Measurements from ENCODE around the gene KMT2C.
A peak's percentile ranks its signal among the peaks of the same experiment; 100 is the strongest.

KMT2C gene

DNA sequence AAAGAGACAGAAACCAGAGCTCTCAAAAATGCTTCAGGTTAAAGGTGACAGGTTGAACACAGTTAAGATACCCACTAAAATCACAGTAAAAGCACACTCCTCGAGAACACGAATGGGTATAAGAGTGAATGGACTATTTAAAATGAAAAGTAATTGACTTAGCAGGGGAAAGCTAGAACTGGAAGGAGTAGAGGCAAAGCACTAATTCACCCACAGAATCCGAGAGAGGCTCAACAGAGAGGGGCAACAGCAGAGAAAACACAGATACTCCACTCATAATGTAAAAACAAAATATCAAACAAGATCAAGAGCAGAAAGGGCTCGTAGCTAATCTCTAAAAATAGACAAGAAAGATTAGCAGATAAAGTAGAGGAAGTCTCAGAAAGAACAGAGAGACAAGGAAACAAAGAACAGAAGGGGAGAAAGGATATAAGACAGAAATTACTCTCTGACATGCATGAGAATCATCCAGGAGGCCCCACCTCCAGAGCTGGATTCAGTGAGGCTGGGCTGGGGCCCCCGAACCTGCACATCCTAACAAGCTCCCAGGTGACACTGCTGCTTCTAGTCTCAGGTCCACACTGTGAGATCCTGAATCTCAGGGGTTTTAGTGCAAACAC lies 292.7 kb downstream of the KMT2C start:
- DNase-seq (ENCODE audit: low read depth, low spot score): no peak

DNA sequence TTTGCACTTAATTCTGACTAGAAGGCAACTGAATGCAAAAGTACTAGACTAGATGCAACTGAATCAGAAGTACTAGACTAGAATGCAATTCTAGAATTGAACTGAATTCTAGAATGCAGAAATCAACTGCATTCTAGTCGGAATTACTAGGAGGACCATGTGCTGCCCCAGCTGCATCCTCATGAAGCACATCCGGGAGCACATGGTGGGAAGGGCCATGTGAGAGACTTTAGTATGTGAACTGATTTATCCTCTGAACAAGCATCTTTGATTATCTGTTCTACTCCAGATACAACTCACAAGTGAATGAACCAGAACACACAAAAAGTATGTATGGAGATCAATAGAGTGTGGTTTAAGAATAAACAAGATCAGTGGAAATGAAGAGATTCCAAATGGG lies 295.2 kb downstream of the KMT2C start:
- no peak for DNase-seq (ENCODE audit: low read depth, low spot score)

DNA sequence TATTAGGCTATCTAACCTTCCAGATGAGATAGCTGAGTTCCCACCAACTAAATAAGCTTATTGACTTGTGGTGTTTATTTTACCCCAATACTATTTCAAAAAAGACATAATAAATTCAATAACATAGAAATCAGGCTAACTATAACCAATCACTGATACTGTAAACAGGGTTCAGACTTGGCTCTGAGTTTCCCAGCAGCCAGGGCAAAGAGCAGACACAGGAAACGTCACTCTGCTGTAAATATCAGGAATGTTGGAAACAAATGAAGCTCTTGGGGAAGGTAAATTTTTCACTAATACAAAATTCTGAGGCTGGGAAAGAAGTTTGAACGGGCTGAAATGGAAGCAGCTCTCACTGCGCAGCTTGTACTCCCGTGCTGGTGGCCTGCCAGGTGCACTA lies 295.7 kb downstream of the KMT2C start:
- no peak for DNase-seq (ENCODE audit: low read depth, low spot score)

DNA sequence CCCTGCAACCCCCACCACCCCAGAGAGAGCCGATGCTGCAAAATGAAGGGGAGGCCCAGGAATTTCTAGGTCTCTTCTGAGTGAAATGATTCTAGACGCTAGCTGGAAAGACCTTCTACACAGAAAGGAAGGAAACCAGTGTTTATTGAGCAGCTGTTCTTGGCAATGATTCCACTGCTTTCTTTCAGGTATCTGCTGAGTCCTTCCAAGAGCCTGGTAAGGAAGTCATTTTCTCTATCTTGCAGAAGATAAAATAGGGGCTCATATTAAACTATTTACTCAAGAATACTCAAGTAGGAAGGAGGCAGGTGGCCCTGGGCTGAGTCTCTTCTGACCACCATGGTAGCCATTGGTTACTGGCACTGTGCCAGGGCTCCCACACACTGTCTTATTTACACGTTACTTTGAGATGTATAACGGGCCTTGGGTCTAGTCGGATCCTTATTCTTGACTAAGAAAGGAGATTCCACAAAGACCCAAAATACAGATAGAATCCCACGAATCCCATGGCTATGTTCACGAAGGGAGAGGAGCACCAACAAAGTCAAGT lies 298.3 kb downstream of the KMT2C start:
- DNase-seq (ENCODE audit: low read depth, low spot score): no peak

DNA sequence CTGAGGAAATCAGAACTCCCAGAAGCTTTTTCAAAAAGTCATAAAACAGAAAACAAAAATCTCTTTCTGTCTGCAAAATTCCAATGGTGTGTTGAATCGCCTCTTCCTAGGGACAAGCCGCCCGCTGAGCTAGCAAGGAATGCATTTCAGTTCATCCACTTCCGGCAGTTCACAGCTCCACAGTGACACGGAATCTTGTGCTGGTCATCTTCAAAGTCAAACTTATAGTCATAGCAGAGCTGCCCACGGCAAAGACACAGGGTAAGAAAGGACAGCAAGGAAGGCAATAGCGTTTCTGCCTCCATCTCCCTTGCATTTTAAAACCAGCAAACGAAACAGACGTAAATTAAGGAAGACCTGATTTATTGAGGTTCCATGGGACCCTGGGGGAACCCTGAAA lies 299.1 kb downstream of the KMT2C start:
- peak; percentile 39 for DNase-seq (ENCODE audit: low read depth, low spot score)

DNA sequence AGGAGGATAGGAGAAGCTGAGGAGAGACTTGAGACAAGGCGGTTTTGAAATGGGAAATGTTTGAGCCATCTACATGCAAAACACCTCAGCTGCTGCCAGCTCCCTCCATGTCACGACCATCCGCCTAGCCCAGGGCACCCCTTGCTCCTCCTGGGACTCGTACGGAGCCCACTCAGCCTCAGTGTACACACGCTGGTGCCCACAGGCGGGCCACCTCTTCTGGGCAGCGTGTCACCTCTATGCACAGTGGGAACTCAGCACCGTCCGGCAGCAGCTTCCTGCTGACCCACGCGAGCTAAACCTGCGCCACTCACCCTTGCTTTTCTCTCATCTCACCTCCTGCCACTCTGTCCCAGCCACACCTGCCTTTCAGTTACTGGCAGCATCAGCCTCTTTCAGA lies 302.0 kb downstream of the KMT2C start:
- DNase-seq (ENCODE audit: low read depth, low spot score): no peak

DNA sequence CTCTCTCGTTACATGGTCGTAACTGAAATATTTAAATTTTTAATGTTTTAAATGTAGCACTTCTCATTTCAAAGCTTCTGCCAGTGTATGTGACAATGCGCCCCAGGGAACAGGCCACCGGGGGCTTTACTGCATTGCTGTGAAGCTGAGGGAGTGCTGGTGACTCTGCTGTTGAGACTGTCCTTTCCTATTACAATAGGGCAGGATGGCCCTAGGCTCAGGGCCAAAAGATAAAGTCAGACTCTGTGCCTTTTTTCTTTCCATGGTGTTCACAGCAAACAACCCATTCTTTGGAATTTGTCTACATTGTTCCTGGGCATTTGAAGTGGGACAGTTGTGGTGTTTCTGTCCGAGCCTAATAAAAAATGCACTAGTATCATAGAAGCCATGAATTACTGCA lies 303.0 kb downstream of the KMT2C start:
- no peak for DNase-seq (ENCODE audit: low read depth, low spot score)

DNA sequence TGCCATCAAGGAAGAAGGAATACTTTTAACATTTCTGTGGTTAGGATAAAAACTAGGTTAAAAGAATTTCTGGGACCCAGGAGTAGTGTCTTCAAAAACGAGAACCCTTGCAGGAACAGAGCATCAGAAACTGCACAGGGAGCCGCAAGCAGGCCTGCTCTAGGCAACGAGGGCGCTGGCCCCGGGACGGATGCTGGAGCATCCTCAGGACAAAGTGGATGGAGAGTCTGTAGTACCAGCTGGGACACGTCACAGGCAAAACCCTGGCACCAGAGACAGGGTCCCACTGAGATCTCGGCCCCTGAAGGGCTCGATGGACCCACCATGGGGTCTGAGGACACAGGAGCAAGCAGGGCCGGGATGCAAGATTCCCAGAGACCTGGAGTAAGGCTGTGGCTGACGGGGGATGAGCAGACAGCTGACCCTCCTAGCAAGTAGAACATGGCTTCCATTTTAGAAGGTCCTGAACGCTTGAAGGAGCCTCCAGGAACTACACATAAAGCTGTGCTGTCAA lies 303.8 kb downstream of the KMT2C start:
- DNase-seq (ENCODE audit: low read depth, low spot score): no peak

DNA sequence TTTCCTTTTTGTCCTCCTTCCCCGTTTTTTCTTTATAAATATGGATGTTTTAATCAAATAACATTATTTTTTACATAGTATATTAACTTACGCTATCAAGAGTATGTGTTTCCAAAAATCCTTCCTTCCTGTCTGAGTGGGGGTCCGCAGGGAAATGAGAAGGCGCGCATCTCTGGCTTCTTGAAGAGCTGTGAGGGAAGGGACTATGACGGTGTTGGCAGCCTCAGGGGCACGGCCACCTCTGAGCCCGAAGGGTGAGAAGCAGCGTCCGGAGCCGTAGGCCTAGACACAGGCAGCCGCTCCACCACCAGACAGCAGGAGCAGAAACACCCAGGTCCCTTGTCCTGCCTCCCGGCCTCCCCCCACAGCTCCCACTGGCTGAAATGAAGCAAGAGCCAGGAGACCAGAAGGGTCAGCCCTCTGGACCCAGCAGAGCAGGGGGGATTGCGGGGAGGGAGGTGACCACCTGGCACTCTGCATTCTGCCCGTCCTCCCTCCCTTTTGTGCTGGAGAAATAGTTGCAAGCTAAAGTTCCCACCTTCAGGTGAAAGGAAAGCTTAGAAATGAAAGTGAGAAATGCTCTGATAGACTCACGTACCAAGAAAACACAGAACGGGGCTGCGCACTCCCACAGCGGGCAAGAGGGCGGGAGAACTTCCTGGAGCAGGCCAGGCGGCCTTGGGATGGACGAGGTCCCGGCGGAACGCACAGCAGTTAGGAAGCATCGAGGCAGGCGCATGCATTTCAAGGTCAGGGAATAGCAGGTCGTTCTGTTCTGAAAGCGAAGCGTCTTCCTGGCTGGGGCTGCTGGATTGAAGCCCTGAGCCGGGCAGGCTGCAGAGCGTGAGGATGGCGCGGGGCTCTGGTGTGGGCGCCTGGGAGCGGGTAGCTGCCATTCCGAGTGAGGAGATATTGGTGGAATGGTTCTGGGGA lies 304.9 kb downstream of the KMT2C start:
- DNase-seq (ENCODE audit: low read depth, low spot score): no peak

DNA sequence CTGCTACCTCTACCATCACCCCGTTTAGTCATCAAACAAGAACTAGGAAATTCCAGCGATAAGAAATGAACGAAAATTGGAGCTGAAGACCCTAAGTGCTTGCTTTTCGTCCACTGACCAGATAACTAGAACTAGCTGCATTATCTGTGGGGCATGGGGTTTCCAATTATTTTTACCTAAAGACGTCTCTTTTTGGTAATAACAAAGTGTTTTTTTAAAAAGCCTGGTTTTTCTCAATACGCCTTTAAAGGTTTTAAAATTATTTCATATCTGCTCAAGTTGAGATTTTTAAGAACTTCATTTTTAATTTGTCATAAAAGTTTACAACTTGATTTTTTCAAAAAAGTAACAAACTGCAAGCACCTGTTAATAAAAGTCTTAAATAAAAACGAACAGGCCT lies 306.1 kb downstream of the KMT2C start:
- no peak for DNase-seq (ENCODE audit: low read depth, low spot score)

DNA sequence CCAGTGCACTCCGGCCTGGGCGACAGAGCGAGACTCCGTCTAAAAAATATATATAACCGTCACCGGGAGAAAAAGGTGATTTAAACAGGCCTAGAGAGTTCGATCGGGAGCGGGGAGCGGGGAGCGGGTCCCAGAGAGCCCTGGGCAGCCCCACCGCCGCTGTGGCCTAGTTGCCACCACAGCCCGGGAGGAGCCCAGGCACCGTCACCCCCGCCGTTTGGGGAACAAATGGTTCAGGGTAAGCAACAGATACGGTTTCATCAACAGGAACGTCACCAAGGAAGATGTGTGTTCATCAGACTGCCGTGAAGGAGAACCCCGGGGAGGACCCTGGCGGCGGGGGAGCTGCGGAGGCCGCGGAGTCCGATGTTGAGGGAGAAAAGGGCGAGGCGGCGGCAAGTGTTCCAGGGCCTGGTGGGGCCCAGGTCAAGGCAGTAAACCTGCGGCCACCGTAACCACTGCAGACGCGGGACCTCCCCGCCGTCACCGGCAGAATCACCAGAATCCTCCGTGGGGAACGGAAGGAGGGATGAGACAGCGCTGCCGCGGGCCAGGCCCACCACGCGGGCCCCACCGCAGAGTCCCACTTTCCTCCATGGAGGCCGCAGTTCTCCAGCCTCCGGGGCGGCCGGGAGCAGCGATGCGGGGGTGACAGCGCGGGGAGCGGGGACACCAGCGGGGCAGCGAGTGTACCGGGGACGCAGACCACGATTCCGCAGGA lies 306.9 kb downstream of the KMT2C start:
- DNase-seq (ENCODE audit: low read depth, low spot score): no peak

DNA sequence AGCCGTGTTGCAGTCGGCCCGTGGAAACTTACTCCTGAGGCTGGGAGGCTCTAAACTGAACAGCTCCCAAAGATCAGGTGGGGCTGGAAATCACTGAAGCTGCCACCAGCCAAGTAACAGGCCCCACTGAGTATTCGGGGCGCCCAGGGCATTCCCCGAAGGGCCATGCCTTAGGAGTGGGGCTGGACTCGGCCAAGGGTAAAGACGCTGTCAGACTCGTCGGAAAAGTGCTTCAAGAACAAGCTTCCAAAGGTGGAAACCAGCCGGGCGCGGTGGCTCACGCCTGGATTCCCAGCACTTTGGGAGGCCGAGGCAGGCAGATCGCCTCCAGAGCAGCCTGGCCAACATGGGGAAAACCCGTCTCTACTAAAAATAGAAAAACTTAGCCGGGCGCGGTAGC lies 307.6 kb downstream of the KMT2C start:
- DNase-seq (ENCODE audit: low read depth, low spot score): no peak

DNA sequence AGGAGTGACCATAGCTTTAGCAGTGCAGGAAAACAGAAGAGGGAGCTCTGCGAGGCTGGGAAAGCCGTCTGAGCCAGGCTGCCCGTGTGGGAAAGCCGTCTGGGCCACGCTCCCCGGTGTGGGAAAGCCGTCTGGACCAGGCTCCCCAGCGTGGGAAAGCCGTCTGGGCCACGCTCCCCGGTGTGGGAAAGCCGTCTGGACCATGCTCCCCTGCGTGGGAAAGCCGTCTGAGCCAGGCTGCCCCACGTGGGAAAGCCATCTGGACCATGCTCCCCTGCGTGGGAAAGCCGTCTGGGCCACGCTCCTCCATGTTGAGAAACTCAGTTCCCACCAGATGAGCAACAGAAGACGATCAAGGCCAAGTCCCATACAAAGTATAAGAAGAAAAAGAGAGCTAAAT lies 308.6 kb downstream of the KMT2C start:
- DNase-seq (ENCODE audit: low read depth, low spot score): no peak

DNA sequence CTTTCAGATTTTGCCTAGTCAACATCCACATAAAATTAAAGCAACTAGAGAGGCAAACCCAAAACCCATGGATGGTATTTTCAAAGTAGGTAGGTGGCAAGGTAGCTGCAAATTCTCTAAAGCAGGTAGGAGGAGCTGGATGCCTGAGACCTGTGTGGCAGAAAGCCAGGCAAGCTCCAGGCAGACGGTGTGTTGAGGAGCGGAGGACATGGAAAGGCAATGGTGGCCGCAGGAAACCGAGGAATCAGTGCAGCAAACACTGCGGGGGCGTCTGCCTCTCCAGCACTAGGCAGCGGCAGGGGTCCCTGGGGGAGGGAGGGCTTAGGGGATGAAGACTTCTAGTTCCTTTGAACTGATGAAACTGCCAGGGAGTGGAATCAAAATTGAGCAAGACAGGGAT lies 309.1 kb downstream of the KMT2C start:
- no peak for DNase-seq (ENCODE audit: low read depth, low spot score)

DNA sequence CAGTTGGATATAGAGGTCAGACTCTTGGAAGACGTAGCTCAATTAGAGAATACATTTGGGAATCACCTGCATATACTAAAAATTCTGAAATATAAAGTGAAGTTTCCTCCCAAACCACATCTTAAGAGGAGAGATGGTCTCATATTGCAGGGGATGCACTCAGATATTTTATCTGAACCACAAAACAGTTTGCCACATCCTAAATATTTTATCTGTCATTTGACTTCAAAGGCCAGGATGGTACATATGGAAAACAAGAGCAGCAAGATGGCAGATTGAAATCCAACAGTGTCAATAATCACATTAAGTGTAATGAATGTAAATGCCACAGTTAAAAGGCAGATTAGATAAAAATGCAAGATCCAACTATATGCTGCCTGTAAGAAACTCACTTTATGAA lies 313.3 kb downstream of the KMT2C start:
- no peak for DNase-seq (ENCODE audit: low read depth, low spot score)

DNA sequence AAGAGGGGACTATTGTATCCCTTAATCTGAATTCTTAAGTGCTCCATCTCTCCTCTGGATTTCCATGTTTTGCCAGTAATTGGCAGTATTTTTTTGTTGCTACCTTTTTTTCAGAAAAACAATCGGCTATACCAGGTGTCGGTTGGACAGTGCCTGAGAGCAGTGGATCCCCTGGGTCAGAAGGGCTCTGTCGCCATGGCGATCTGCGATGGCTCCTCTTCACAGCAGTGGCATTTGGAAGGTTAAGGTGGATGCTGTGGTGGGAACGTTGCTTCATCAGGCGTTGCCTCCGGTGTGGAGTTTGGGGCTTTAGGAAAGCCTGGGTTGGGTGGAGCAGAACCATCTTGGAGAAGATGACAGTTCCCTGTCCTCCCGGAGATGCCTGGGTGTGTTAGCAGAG lies 314.4 kb downstream of the KMT2C start:
- DNase-seq (ENCODE audit: low read depth, low spot score): no peak

DNA sequence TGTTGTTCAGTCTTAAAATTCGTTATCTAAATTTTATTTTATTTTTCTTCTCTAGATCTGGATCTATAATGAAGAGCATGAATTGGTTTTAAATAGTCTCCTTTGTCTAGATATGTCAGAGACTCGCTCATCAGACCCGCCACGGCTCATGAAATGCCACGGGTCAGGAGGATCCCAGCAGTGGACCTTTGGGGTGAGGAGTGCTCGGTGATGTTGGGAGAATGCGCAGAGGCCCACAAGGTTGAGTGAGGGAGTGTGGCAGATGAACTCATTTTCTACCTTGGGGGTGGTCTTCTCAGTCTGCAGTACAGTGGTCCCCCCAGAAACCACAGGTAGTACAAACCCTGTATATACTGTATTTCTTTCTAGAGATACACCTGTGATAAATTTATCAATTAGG lies 315.0 kb downstream of the KMT2C start:
- DNase-seq (ENCODE audit: low read depth, low spot score): no peak

DNA sequence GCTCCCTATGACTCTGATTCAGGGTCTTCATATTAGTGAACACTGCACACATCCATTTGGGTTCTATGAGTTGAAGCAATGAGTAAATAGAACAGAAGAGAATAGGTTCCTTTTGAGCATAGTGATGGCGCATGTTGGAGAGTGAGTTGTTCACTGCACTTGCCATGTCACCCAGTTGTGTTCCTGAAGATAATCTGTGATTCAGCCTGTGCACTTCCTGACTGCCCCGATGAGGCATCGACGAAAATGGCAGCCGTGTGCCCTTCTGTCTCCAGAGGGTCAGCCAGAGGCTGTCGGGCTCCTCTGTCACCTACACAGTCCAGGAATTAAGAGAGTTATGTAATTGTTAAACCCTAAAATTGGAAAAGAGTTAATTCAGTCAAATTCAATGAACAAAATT lies 315.6 kb downstream of the KMT2C start:
- DNase-seq (ENCODE audit: low read depth, low spot score): no peak

DNA sequence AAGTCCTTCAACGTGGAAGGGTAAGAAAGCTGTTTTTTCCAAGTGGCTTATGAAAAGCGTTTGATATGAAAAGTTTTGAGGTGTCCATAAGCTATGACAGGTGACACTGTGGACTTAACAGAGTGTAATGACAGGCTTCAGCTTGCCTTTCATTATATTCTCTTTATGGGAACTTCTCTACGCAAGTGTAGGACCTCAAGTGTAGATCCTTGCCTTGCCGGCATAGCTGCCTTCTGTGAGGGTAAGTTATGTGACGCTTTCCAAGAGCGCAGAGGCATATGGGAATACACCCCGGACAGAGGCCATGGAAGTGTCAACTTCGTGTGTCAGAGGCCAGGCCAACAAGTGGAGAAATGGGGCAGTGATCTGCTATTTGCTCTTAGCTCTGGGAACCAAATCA lies 318.4 kb downstream of the KMT2C start:
- DNase-seq (ENCODE audit: low read depth, low spot score): no peak

DNA sequence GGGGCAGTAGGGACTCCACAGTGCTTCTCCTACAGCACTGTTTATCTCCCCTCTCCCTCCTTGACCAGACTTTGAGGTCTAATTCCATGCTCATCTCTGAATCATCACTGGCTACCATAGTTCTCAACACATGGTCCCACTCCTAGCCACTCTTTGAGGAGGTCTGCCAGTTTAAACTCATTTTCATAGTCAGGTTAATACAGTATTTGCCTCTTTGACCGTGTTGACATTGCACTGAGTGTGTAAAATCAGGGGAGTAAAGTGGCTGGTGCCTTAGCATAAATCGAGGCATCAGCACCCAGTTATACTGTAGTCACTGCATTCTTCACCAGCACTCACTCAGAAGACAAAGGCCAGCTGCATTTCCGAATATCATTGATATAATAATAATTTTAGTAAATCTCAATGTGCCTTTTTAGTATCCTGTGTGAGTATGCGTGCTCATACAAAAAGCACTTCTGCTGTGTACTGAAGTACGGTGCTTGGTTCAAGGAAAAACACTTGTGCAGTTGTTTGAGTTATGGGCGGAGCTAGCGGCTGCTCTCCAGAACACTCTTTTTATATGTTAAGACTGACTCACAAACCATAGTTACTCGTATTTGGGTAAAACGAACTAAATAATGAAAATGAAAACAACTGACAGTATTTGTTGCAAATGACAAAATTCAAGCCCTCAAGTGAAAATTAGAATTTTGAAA lies 320.6 kb downstream of the KMT2C start:
- no peak for DNase-seq (ENCODE audit: low read depth, low spot score)

DNA sequence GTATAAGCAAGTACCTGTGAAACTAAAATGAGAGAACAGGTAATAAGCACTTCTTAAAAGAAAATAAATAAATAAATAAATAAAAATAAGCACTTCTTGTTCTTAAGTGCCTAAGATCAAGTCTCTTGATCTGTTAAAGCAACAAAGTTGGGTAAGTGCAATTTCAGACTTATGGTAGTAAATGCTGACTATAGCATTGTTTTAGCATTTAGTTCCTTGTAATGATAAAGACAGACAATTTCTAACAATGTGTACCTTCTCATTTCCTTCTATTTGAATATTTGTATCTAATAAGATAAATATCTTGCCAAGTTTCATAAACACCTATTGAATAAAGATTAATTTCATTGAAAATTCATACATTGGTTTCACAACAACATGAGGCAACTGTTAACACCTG lies 323.0 kb downstream of the KMT2C start:
- no peak for DNase-seq (ENCODE audit: low read depth, low spot score)

DNA sequence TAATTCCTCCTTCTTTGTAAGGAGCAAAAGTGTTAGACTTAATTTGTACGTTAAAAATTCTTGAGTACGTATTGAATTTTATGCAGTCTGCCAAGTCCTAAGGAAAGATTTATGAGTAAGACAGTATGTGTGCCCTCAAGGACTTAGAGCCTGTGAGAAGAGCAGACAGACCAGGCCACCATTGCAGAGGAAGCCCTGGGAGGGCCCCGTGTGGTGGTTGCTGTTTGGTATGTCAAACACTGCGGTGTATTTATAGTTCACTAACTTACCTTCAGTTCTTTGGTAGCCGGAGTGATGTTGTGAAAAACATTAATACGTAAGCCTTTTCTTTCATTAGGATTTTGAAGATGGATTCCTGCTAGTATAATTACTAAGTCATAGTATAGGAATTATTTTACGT lies 327.4 kb downstream of the KMT2C start:
- no peak for DNase-seq (ENCODE audit: low read depth, low spot score)

Data from smooth muscle cell of the brain vasculature (primary cell).